A673 (cell line): ENCODE results near the gene SLC39A2. TPM values are rescaled to one million over a fixed set of nuclear protein-coding genes. Genes with fewer than 3 reads are reported as not detected.

ENCODE experiments used
- BruUV-seq: library from RNA; stranded (reverse); fragments of 400-500 nt; replicated peaks from 2 replicates; lab custom pipeline; 2021; lab: Mats Ljungman, UMichigan
- CTCF ChIA-PET: fragments of 300-600 bp; sonication (Branson Sonifier 250); formaldehyde crosslinking; loops from one replicate; lab custom pipeline; 2022; ENCODE audit warnings: antibody characterized with exemption; lab: Charles Lee
- POLR2A ChIA-PET: fragments of 300-600 bp; sonication (Branson Sonifier 250); formaldehyde crosslinking; loops from one replicate; lab custom pipeline; 2022; ENCODE audit warnings: antibody characterized with exemption; ENCODE audit not compliant: low non-redundant PET; lab: Charles Lee
- DNase-seq: peaks from one replicate; pipeline ENCODE4 v3.0.0-alpha.2; 2015; ENCODE audit warnings: low spot score
- H3K27ac ChIP-seq: fragments of 200-600 bp; sonication (generic); 2 replicates; pipeline ENCODE4 v1.5.1; 2016; ENCODE audit warnings: mixed run types, low read depth, mild to moderate bottlenecking, mixed read lengths, antibody characterized with exemption, low read length; ENCODE audit not compliant: poor library complexity, severe bottlenecking
- H3K27me3 ChIP-seq: fragments of 200-600 bp; sonication (generic); replicated peaks from 2 replicates; pipeline ENCODE4 v1.6.1; 2017; ENCODE audit warnings: mixed run types, low read depth, mild to moderate bottlenecking, mixed read lengths, antibody characterized with exemption, low read length; ENCODE audit not compliant: insufficient read depth, poor library complexity
- H3K36me3 ChIP-seq: fragments of 200-600 bp; sonication (generic); 2 replicates; pipeline ENCODE4 v1.6.1; 2016; ENCODE audit warnings: mixed run types, mild to moderate bottlenecking, mixed read lengths, antibody characterized with exemption, low read length; ENCODE audit not compliant: insufficient read depth, poor library complexity, severe bottlenecking
- H3K4me1 ChIP-seq: fragments of 200-600 bp; sonication (generic); 2 replicates; pipeline ENCODE4 v1.6.1; 2017; ENCODE audit warnings: mixed run types, mild to moderate bottlenecking, mixed read lengths, antibody characterized with exemption, low read length; ENCODE audit not compliant: insufficient read depth, poor library complexity, severe bottlenecking
- H3K4me3 ChIP-seq: fragments of 200-600 bp; sonication (generic); 2 replicates; pipeline ENCODE4 v1.5.1; 2016; ENCODE audit warnings: low read depth, mixed run types, mild to moderate bottlenecking, mixed read lengths, low read length; ENCODE audit not compliant: poor library complexity, severe bottlenecking
- H3K9me3 ChIP-seq: fragments of 200-600 bp; sonication (generic); 2 replicates; pipeline ENCODE4 v1.6.1; 2016; ENCODE audit warnings: mixed run types, low read depth, mild to moderate bottlenecking, mixed read lengths, antibody characterized with exemption, low read length; ENCODE audit not compliant: poor library complexity, severe bottlenecking
- EZH2 ChIP-seq: fragments of 200-600 bp; sonication (generic); IDR thresholded peaks from 2 replicates; pipeline ENCODE4 v1.6.1; 2017; ENCODE audit warnings: borderline replicate concordance, low read depth, mild to moderate bottlenecking, mixed read lengths, antibody characterized with exemption, low read length; ENCODE audit not compliant: poor library complexity, severe bottlenecking
- intact Hi-C: fragments of 100-400 bp; cut with micrococcal nuclease; formaldehyde crosslinking; loops from one replicate; pipeline ENCODE4 v1.10.0; 2022; ENCODE audit not compliant: unreplicated experiment
- total RNA-seq: library from RNA; stranded (reverse); gene quantifications from 2 replicates; pipeline ENCODE4 v1.2.3, GENCODE V29; 2021
- TF ChIP-seq, protein P1 (sequence below): fragments of 300-800, 200-600 bp; sonication (generic); conservative IDR thresholded peaks from 2 replicates; pipeline ENCODE4 v1.5.1; 2017; ENCODE audit warnings: low read depth, mild to moderate bottlenecking, antibody characterized with exemption, low read length, moderate library complexity, mixed read lengths

The SLC39A2 gene
- total RNA-seq, 1 experiment from 2014 or later: not detected

DNA sequence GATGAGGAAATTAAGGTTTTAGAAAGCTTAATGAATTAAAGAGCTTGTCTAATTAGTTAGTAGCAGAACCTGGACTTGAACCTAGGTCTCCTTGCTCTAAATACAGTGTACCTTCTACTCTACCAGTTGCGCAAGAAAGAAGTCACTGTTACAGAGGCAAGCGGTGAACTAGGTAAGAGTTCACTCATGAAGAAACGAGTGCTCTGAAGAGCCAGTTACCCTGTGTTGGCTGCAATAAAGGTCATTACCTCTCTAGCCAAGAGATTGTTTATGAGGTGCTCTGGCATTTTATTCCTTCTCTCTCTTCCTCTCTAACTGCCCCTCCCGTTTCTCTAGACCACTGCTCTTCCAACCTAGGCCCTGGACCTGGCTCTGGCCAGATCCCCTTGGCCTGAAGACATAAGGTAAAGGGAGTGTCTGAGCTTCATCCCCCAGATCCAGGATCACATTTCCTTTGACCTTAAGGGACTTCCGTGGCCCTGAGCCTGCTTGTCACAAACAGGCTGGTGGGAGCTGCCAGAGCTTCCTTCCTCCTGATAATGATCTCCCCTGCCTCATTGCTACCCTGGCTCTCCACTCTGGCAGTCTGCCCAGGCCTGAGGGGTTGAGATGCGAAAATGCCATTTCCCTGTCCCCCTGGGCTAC is 45.0 kb downstream of the SLC39A2 start:
- intact Hi-C loops: no loop called here
- H3K27ac ChIP-seq: no peak overlapping the region
- H3K4me1 ChIP-seq: no peaks in the 10 kb centered on the region
- H3K4me3 ChIP-seq: no peak overlapping the region
- no TSS peak for BruUV-seq
- ChIA-PET POLR2A (no interaction called here), CTCF (no interaction called here)
- TF ChIP-seq, protein P1, sequence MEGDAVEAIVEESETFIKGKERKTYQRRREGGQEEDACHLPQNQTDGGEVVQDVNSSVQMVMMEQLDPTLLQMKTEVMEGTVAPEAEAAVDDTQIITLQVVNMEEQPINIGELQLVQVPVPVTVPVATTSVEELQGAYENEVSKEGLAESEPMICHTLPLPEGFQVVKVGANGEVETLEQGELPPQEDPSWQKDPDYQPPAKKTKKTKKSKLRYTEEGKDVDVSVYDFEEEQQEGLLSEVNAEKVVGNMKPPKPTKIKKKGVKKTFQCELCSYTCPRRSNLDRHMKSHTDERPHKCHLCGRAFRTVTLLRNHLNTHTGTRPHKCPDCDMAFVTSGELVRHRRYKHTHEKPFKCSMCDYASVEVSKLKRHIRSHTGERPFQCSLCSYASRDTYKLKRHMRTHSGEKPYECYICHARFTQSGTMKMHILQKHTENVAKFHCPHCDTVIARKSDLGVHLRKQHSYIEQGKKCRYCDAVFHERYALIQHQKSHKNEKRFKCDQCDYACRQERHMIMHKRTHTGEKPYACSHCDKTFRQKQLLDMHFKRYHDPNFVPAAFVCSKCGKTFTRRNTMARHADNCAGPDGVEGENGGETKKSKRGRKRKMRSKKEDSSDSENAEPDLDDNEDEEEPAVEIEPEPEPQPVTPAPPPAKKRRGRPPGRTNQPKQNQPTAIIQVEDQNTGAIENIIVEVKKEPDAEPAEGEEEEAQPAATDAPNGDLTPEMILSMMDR: no peak
- TF ChIP-seq EZH2: no peak
- no peaks in the 10 kb centered on the region for H3K27me3 ChIP-seq
- H3K9me3 ChIP-seq: no peaks in the 10 kb centered on the region
- peak; percentile 10 for DNase-seq
- H3K36me3 ChIP-seq: no peaks in the 10 kb centered on the region

DNA sequence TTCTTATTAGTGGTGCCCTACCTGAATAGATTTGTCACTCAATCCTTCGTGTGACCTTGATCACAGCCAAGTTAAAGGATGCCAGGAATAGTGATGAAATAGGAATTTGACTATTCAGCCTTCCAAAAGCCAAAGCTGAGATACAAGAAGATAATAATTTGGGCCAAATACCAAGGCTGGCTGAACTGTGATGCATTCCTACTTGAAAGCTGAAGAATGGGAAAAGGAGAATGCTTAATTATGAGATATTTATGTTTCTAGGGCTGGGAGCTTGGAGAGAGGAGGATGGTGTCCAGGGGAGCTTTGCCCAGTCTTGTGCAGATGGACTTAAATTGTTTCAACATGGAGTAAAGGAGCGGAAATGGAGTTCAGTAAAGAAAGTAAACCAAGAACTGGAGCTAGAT is 48.3 kb downstream of the SLC39A2 start:
- no peaks in the 10 kb centered on the region for H3K9me3 ChIP-seq
- H3K4me1 ChIP-seq: no peaks in the 10 kb centered on the region
- no peaks in the 10 kb centered on the region for H3K36me3 ChIP-seq
- H3K4me3 ChIP-seq: no peak overlapping the region
- no peak overlapping the region for H3K27ac ChIP-seq
- ChIA-PET POLR2A (no interaction called here), CTCF (no interaction called here)
- no peak for DNase-seq
- BruUV-seq: no TSS peak
- TF ChIP-seq, protein P1: no peak
- no peak for TF ChIP-seq EZH2
- intact Hi-C loops: no loop called here
- no peaks in the 10 kb centered on the region for H3K27me3 ChIP-seq

DNA sequence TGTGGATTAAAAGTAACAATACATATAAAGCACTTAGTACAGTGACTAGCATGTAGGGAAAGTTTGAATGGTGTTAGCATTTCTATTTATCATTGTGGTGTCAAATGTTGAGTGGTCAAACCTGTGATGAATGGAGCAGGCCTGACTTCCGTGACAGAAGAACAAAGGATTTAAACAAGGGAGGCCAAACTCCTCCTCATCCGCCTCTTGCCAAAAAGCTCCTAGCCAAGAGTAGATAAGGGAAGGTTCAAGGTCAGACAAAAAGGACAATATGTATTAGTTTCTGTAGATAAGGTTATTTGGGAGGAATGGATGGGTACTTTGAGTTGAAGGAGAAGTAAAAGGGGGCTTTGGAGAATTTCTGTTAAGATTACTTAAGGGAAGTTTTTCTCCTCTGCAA is 49.5 kb downstream of the SLC39A2 start:
- no TSS peak for BruUV-seq
- Histone ChIP-seq H3K27ac (no peak overlapping the region), H3K9me3 (no peaks in the 10 kb centered on the region), H3K36me3 (no peaks in the 10 kb centered on the region), H3K4me1 (no peaks in the 10 kb centered on the region), H3K27me3 (no peaks in the 10 kb centered on the region), H3K4me3 (no peak overlapping the region)
- CTCF ChIA-PET: no interaction called here
- DNase-seq: no peak
- POLR2A ChIA-PET: no interaction called here
- intact Hi-C loops: no loop called here
- TF ChIP-seq, protein P1: no peak
